Endothelial cell of umbilical vein (primary cell): ENCODE data around the gene ACBD3. TPM values are rescaled to one million over a fixed set of nuclear protein-coding genes. Genes with fewer than 3 reads are reported as not detected.

Experiments used
- BruUV-seq: library from RNA; stranded (reverse); fragments of 400-500 nt; replicated peaks from 2 replicates; lab custom pipeline; 2021; lab: Mats Ljungman, UMichigan
- CTCF ChIA-PET: fragments of 300-600, 350-600 bp; sonication (Branson Sonifier 250); formaldehyde crosslinking; loops from one replicate; lab custom pipeline; 2021; ENCODE audit warnings: antibody characterized with exemption, inconsistent platforms; lab: Charles Lee
- POLR2A ChIA-PET: fragments of 300-600, 350-600 bp; sonication (Branson Sonifier 250); formaldehyde crosslinking; loops from one replicate; lab custom pipeline; 2021; ENCODE audit warnings: antibody characterized with exemption, inconsistent platforms; lab: Charles Lee
- DNase-seq: peaks from one replicate; pipeline ENCODE4 v3.0.0-alpha.2; 2011; ENCODE audit warnings: low read depth, low spot score
- FAIRE-seq: peaks from 2 replicates; lab custom pipeline; 2011; peaks lifted over from hg19 to GRCh38; lab: Jason Lieb, UNC
- H2AFZ ChIP-seq: 2 replicates; pipeline ENCODE4 v1.6.0; 2012; ENCODE audit warnings: low read depth, low read length, control low read depth, inconsistent platforms
- H3K27ac ChIP-seq: 2 replicates; pipeline ENCODE4 v1.5.1; 2011; ENCODE audit warnings: low read depth, mild to moderate bottlenecking, control low read depth, low read length, moderate library complexity; ENCODE audit not compliant: insufficient read depth
- H3K27me3 ChIP-seq, 2 experiments: 2 replicates each; pipeline versions ENCODE4 v1.6.0 to v1.6.1; 2011; ENCODE audit warnings: low read length in 2 of 2, mixed read lengths in 1 of 2; ENCODE audit not compliant: control insufficient read depth in 2 of 2, insufficient read depth in 2 of 2
- H3K36me3 ChIP-seq, 2 experiments: 2 replicates in 1 of 2; 3 replicates in 1 of 2; pipeline ENCODE4 v1.5.1; 2011; ENCODE audit warnings: low read length in 2 of 2, mild to moderate bottlenecking in 1 of 2, moderate library complexity in 1 of 2; ENCODE audit not compliant: control insufficient read depth in 2 of 2, insufficient read depth in 2 of 2; ENCODE audit errors: extremely low read depth in 1 of 2
- H3K4me1 ChIP-seq: 3 replicates; pipeline ENCODE4 v1.5.1; 2011; ENCODE audit warnings: mild to moderate bottlenecking, low read length; ENCODE audit not compliant: control insufficient read depth, insufficient read depth; ENCODE audit errors: extremely low read depth
- H3K4me2 ChIP-seq: 2 replicates; pipeline ENCODE4 v1.6.1; 2011; ENCODE audit warnings: low read length, control low read depth, mixed read lengths; ENCODE audit not compliant: insufficient read depth
- H3K4me3 ChIP-seq, 3 experiments: fragments of 200-600 bp in 1 of 3; sonication (generic), shearing (Covaris generic) in 1 of 3; replicated peaks in 1 of 3; 2 replicates each; pipeline ENCODE4 v1.5.1; 2011 to 2016; ENCODE audit warnings: control low read depth in 3 of 3, low read length in 3 of 3, mild to moderate bottlenecking in 2 of 3, inconsistent platforms in 1 of 3, low read depth in 1 of 3, moderate library complexity in 1 of 3; ENCODE audit not compliant: insufficient read depth in 1 of 3
- H3K79me2 ChIP-seq: 2 replicates; pipeline ENCODE4 v1.6.0; 2012; ENCODE audit warnings: low read length, inconsistent platforms; ENCODE audit not compliant: control insufficient read depth, insufficient read depth
- H3K9ac ChIP-seq: replicated peaks from 2 replicates; pipeline ENCODE3; 2011; ENCODE audit warnings: low read length, control low read depth; ENCODE audit not compliant: insufficient read depth; ENCODE audit errors: extremely low read depth
- H3K9me1 ChIP-seq: replicated peaks from 3 replicates; pipeline ENCODE4 v1.6.0; 2011; ENCODE audit warnings: mild to moderate bottlenecking, low read length; ENCODE audit not compliant: control insufficient read depth, insufficient read depth; ENCODE audit errors: extremely low read depth
- H3K9me3 ChIP-seq: replicated peaks from 2 replicates; pipeline ENCODE4 v1.5.1; 2012; ENCODE audit warnings: low read length, inconsistent platforms; ENCODE audit not compliant: control insufficient read depth, insufficient read depth
- H4K20me1 ChIP-seq: replicated peaks from 2 replicates; pipeline ENCODE3; 2011; ENCODE audit warnings: mild to moderate bottlenecking, low read length; ENCODE audit not compliant: control insufficient read depth, insufficient read depth; ENCODE audit errors: extremely low read depth
- FOS ChIP-seq: IDR thresholded peaks from 2 replicates; pipeline ENCODE4 v1.6.1; 2011; ENCODE audit warnings: mild to moderate bottlenecking, low read length, moderate library complexity, borderline replicate concordance; ENCODE audit not compliant: insufficient read depth
- GATA2 ChIP-seq: IDR thresholded peaks from 2 replicates; pipeline ENCODE4 v1.7.0; 2011; ENCODE audit warnings: low read depth, mild to moderate bottlenecking, moderate library complexity, mixed read lengths, low read length; ENCODE audit not compliant: insufficient read length, insufficient read depth
- MAX ChIP-seq: IDR thresholded peaks from 2 replicates; pipeline ENCODE4 v1.6.1; 2011; ENCODE audit not compliant: insufficient read depth, insufficient read length
- POLR2AphosphoS5 ChIP-seq: IDR thresholded peaks from 2 replicates; pipeline ENCODE4 v1.6.1; 2012; ENCODE audit warnings: low read depth, mild to moderate bottlenecking, control low read depth, low read length, moderate library complexity; ENCODE audit not compliant: insufficient read depth
- dilution Hi-C: fragments of 300-500 bp; cut with MboI; formaldehyde crosslinking; loops from one replicate; pipeline ENCODE4 v1.15.0; 2019; ENCODE audit warnings: low sequenced_read_pairs; ENCODE audit not compliant: extremely low pct_ligation_motif_present
- intact Hi-C: fragments of 100-400 bp; cut with micrococcal nuclease; formaldehyde crosslinking; loops from one replicate; pipeline ENCODE4 v1.10.0; 2022
- polyA plus RNA-seq, 4 experiments: library from polyadenylated mRNA; depleted of rRNA in 3 of 4; stranded (reverse) in 3 of 4; unstranded in 1 of 4; fragments of >200 nt; gene quantifications; 2 replicates each; pipeline versions ENCODE4 v1.2.1 to v1.2.3, GENCODE V29; 2011 to 2012; ENCODE audit warnings: missing spikeins in 1 of 4
- total RNA-seq: library from RNA; stranded (reverse); gene quantifications from 2 replicates; pipeline ENCODE4 v1.2.3, GENCODE V29; 2021
- TF ChIP-seq, protein P1 (sequence below), 2 donors: IDR thresholded peaks; 1 replicate in 1 of 2; 2 replicates in 1 of 2; pipeline ENCODE4 v1.5.1; 2011; ENCODE audit warnings: low read length in 2 of 2, mild to moderate bottlenecking in 2 of 2, moderate library complexity in 2 of 2, control low read depth in 1 of 2, inconsistent platforms in 1 of 2, low read depth in 1 of 2; ENCODE audit not compliant: insufficient read depth in 1 of 2; ENCODE audit errors: extremely low read depth in 1 of 2

ACBD3 gene
- total and polyA plus RNA-seq, 2 donors (not counting 3 experiments of a cell fraction or from before 2014, with no cell fraction given) = 12.3 to 36.4 TPM

DNA sequence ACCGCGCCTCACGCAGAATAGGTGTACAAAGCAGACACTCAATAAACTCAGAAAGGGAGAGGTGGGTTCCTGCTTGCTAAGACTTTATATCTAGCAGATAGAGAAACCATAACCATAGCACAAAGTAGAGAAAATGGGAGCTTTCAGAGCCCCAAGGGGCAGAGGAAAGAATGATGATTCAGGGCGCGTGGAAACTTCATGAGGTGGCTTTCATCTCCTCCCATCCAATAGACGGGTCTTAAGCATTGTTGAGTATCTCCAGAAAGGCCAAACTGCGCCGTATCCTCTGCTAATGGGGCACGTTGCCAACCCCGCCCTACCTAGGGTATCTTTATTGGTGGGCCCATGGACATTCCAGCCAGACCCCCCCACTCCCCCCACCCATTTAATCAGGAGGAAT, 36.1 kb upstream of the ACBD3 start:
- Histone ChIP-seq H3K4me2 (no peak overlapping the region), H3K4me3 (no peak overlapping the region), H3K36me3 (no peaks in the 10 kb centered on the region), H3K27me3 (no peaks in the 10 kb centered on the region), H3K79me2 (no peaks in the 10 kb centered on the region), H4K20me1 (no peaks in the 10 kb centered on the region), H3K9me1 (no peaks in the 10 kb centered on the region), H3K27ac (no peak overlapping the region), H3K9ac (no peak overlapping the region), H2AFZ (no peak overlapping the region), H3K4me1 (peaks cover 3% of the 10 kb centered on the region), H3K9me3 (no peaks in the 10 kb centered on the region)
- FAIRE-seq (no peak), DNase-seq (no peak)
- CTCF ChIA-PET = interaction anchor here (0.9 to 1.5 kb wide), 2 partner anchors 26 to 97 kb away, joined by 3 to 4 read pairs; no protein-coding TSS in a partner anchor
- no TSS peak for BruUV-seq
- intact Hi-C loops (no loop called here), dilution Hi-C loops (no loop called here)
- POLR2A ChIA-PET = interaction anchor here (0.5 kb wide), 1 partner anchor 301 kb away, joined by 3 read pairs; no protein-coding TSS in a partner anchor
- no peak for TF ChIP-seq GATA2
- TF ChIP-seq, protein P1, sequence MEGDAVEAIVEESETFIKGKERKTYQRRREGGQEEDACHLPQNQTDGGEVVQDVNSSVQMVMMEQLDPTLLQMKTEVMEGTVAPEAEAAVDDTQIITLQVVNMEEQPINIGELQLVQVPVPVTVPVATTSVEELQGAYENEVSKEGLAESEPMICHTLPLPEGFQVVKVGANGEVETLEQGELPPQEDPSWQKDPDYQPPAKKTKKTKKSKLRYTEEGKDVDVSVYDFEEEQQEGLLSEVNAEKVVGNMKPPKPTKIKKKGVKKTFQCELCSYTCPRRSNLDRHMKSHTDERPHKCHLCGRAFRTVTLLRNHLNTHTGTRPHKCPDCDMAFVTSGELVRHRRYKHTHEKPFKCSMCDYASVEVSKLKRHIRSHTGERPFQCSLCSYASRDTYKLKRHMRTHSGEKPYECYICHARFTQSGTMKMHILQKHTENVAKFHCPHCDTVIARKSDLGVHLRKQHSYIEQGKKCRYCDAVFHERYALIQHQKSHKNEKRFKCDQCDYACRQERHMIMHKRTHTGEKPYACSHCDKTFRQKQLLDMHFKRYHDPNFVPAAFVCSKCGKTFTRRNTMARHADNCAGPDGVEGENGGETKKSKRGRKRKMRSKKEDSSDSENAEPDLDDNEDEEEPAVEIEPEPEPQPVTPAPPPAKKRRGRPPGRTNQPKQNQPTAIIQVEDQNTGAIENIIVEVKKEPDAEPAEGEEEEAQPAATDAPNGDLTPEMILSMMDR (IDR thresholded peaks at IDR 0.05; ENCODE audit: extremely low read depth in 1 of 2, insufficient read depth in 1 of 2, low read depth in 1 of 2, low read length in 2 of 2) = no peak
- TF ChIP-seq FOS = no peak
- no peak for TF ChIP-seq MAX
- TF ChIP-seq POLR2AphosphoS5 = no peak
